GM20000 (cell line): ENCODE results near the gene ATG4A.

Experiments used
- DNase-seq: peaks from one replicate; pipeline ENCODE4 v3.0.0; 2012; ENCODE audit warnings: low spot score
- TF ChIP-seq, protein P1 (sequence below): IDR thresholded peaks from 2 replicates; pipeline ENCODE4 v1.5.1; 2012; ENCODE audit warnings: mild to moderate bottlenecking, control low read depth; ENCODE audit errors: extremely low read depth, missing control alignments

The ATG4A gene

DNA sequence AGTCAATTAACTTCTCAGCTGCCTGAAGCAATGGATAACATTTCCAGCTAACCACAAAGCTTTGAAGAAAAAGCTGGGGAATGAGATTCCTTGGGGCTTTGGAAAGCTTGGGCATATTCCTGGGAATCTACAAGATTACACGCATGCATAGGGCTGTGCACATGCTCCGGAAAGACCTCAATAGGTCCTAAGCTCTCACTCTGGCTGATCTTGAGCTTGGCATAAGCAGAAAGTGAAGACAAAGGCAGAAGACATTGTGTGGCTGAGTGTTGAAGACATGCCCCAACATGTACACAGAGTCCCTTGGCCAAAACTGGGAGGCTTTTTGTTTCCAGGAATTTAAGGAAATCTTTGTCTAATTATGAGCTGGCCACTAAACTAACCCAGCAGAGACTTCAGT lies 31.2 kb downstream of the ATG4A start:
- TF ChIP-seq, protein P1, sequence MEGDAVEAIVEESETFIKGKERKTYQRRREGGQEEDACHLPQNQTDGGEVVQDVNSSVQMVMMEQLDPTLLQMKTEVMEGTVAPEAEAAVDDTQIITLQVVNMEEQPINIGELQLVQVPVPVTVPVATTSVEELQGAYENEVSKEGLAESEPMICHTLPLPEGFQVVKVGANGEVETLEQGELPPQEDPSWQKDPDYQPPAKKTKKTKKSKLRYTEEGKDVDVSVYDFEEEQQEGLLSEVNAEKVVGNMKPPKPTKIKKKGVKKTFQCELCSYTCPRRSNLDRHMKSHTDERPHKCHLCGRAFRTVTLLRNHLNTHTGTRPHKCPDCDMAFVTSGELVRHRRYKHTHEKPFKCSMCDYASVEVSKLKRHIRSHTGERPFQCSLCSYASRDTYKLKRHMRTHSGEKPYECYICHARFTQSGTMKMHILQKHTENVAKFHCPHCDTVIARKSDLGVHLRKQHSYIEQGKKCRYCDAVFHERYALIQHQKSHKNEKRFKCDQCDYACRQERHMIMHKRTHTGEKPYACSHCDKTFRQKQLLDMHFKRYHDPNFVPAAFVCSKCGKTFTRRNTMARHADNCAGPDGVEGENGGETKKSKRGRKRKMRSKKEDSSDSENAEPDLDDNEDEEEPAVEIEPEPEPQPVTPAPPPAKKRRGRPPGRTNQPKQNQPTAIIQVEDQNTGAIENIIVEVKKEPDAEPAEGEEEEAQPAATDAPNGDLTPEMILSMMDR, result no peak
- DNase-seq, result no peak

DNA sequence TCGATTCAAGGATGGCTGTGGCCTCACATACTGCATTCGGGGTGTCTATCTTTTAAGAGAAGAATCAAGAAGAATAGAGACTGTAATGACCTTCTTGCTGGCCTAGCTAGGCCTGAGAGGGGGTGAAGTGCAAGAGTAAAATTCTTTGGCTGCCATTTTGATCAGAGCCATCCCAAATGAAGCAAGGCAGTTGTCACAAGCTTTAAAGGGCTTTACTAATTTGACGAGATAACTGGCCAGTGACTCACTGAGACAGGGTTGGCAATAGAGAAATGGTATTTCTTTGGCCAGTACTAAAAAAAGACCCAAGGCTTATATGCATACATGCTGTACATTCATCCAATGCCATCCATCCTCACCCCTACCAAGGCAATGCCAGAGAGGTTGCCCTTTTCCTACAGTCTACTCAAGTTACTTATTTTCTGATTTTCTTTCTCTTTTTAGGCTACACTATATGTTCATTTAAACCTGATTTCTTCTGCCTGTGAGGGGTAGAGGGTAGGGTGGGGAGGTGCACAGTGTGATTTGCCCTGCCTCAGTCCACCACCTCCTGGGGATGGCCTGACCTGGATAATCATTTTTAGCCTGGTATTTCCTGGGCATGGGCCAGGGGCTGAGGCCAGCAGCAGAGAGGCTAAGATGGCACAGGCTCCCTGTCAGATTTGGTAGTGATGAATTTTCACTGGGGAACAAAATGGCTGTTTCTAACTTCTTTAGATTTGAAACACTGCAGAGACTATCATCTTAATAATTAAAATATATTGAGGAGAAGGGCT lies 32.2 kb downstream of the ATG4A start:
- no peak for DNase-seq
- TF ChIP-seq, protein P1, result no peak

DNA sequence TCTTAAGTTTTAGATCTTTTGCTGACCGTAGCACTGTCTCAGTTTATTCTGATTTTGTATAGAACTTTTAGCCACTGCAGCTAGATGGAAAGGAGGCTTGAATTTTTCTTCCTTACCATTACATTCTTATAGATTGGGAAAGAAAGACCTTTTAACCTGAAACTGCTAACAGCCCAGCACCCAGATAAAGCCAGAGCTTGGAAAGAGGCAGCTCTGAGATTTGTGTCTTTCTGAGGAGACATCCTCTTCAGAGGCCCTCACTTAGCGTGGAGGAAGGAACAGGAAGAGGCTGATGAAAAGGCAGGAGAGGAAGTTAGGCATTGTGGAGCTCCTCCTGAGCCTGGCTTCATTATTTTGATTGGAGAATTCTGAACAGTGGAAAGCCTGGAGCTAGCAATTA lies 35.1 kb downstream of the ATG4A start:
- TF ChIP-seq, protein P1, result no peak

DNA sequence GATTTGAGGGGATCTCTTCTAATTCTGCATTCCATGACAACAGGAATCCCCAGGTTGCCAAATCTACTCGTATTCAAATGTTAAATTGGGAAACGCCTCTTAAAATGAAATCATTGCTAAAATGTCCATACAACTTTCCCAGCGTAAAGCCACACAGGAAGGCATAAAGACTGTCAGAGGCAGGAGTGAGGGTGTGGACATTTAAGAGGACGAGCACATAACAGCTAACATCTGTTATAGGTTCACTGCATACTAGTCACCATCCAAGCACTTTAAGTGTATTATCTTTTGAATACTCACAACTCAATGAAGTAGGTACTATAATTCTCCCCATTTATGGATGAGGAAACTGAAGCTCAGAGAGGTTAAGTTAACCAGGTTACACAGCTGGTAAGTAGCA lies 35.6 kb downstream of the ATG4A start:
- TF ChIP-seq, protein P1, result no peak
- DNase-seq, result no peak

More for the DNA sequence above, 35.1 kb downstream of the ATG4A start:
- no peak for DNase-seq

GRCh38 chrX:108130889-108131288 lies 39.3 kb downstream of the ATG4A start:
- no peak for DNase-seq
- TF ChIP-seq, protein P1, result no peak

DNA sequence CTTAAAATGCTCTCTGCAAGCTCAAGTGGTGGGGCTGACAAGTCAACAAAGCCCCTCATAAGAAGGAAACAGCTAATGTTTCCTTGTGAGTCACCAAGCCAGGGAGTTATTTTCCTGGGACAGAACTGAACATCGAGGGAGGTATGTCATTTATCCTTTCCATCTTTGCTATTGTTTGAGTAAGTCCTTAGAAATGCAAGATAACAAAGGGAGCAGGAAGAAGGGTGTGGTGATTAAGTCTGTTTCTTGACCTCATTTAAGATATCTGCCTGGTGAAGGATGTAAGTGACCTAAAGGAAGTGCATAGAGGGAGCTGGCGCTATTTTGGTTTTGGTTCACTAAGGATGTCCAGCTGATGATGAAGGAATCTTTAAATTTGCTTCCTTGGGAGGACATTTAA lies 39.9 kb downstream of the ATG4A start:
- no peak for DNase-seq
- TF ChIP-seq, protein P1, result no peak

- TF ChIP-seq, protein P1, result no peak
- no peak for DNase-seq
These were observed 40.5 kb downstream of the ATG4A start for GRCh38 chrX:108132034-108132433.
